ENCODE results near the gene CDH4. TPM values are rescaled to one million over a fixed set of nuclear protein-coding genes. Genes with fewer than 3 reads are reported as not detected.

Gene CDH4
- total and polyA plus RNA-seq, 2 of the 8 experiments (the other 6 are each of a cell fraction or from before 2014, with no cell fraction given), result 4.3 to 7.9 TPM

DNA sequence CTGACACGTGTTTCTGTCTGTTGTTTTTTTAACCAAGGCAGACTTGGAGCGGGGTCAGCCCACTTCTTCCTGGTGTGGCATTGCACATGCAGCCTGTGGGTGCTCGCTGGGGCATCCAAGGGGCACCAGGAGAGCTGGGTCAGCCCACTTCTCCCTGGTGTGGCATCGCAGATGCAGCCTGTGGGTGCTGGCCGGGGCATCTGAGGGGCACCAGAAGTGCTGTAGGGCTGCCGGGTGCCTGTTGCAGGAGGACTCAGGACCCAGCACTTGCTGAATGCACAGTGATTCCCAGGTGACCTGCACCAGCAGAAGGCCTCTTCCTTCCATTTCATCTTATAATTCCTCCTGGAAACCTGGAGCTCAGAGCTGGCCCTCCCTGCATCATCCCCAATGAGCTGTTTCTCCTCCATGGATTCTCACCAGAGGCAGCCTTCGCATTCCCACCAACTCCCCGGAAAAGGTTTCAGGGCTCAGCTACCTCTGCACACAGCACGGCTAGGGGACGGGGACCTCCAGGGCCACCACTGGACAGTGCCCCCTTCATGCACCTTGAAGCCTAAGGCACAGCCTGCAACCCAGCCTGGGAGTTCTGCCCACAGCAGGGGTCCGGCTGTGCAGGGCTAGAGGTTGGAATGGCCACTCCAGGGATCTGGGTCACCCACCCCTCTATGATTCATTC, 594.8 kb downstream of the CDH4 start (continued):
- no peak for TF ChIP-seq MAFK (IDR thresholded peaks at IDR 0.05; ENCODE audit: low read depth, low read length)
- TF ChIP-seq BRCA1 (IDR thresholded peaks at IDR 0.05; ENCODE audit: low read depth, low read length), result no peak
- no peak for TF ChIP-seq RNF2 (IDR thresholded peaks at IDR 0.05; ENCODE audit: borderline replicate concordance, low read depth, low read length, missing control alignments, poor library complexity, severe bottlenecking)
- TF ChIP-seq NANOG (IDR thresholded peaks at IDR 0.05; ENCODE audit: insufficient read depth, low read depth, low read length, poor library complexity, severe bottlenecking), result no peak

Data from H1 (cell line).